AG09309 (cell line): Measurements from ENCODE around the gene SCN2B.

Experiments used
- DNase-seq: peaks from one replicate; pipeline ENCODE4 v3.0.0-alpha.2; 2010; ENCODE audit warnings: low read depth
- H3K4me3 ChIP-seq: 2 replicates; pipeline ENCODE4 v1.5.1; 2011; ENCODE audit warnings: mild to moderate bottlenecking, low read depth, low read length, moderate library complexity; ENCODE audit not compliant: control insufficient read depth
- CTCF ChIP-seq: IDR thresholded peaks from 2 replicates; pipeline ENCODE4 v1.5.1; 2011; ENCODE audit warnings: mild to moderate bottlenecking, low read depth, low read length, inconsistent platforms; ENCODE audit not compliant: insufficient read depth, control insufficient read depth; ENCODE audit errors: missing control alignments

The SCN2B gene

GRCh38 chr11:118126082-118126838 is 50.2 kb downstream of the SCN2B start:
- no peak for TF ChIP-seq CTCF
- no peak overlapping the region for H3K4me3 ChIP-seq
- no peak for DNase-seq

- H3K4me3 ChIP-seq = no peak overlapping the region
- no peak for TF ChIP-seq CTCF
- DNase-seq = no peak
Observed at GRCh38 chr11:118124929-118125535, 51.4 kb downstream of the SCN2B start.

- TF ChIP-seq CTCF = no peak
- no peak for DNase-seq
- H3K4me3 ChIP-seq = no peak overlapping the region
Observed at GRCh38 chr11:118120793-118121192, 55.6 kb downstream of the SCN2B start.

- no peak for DNase-seq
- TF ChIP-seq CTCF = no peak
- no peak overlapping the region for H3K4me3 ChIP-seq
Observed at GRCh38 chr11:118117790-118118601, 58.4 kb downstream of the SCN2B start.

GRCh38 chr11:118115048-118115447 is 61.4 kb downstream of the SCN2B start:
- TF ChIP-seq CTCF = no peak
- no peak for DNase-seq
- no peak overlapping the region for H3K4me3 ChIP-seq

GRCh38 chr11:118114266-118114665 is 62.2 kb downstream of the SCN2B start:
- H3K4me3 ChIP-seq = no peak overlapping the region
- TF ChIP-seq CTCF = no peak
- no peak for DNase-seq
